SK-N-SH (cell line): Measurements from ENCODE around the gene CRIM1. TPM values are rescaled to one million over a fixed set of nuclear protein-coding genes. Genes with fewer than 3 reads are reported as not detected.

Experiments used
- CTCF ChIA-PET: fragments of 300-600, 350-600 bp; formaldehyde crosslinking; extraction: SDS; loops from one replicate; lab custom pipeline; 2021; lab: Yijun Ruan, JAX
- POLR2A ChIA-PET: fragments of 350-600 bp; sonication (Branson Sonifier 250); formaldehyde crosslinking; extraction: SDS; loops from one replicate; lab custom pipeline; 2020; ENCODE audit warnings: antibody characterized with exemption, inconsistent platforms; lab: Yijun Ruan, JAX
- DNase-seq: peaks from one replicate; pipeline ENCODE4 v3.0.0; 2012
- H2AFZ ChIP-seq: fragments of 200-600 bp; sonication (generic); 2 replicates; pipeline ENCODE4 v1.8.1; 2016; ENCODE audit warnings: antibody characterized with exemption, mild to moderate bottlenecking, low read depth
- H3F3A ChIP-seq: fragments of 200-600 bp; sonication (generic); replicated peaks from 2 replicates; pipeline ENCODE3; 2016; ENCODE audit warnings: antibody characterized with exemption, mild to moderate bottlenecking; ENCODE audit not compliant: insufficient read depth
- H3K27ac ChIP-seq, 2 experiments: fragments of 200-500 bp in 1 of 2; fragments of 200-600 bp in 1 of 2; sonication (Bioruptor generic) in 1 of 2; sonication (generic), shearing (Covaris generic) in 1 of 2; 2 replicates each; pipeline versions ENCODE4 v1.5.1 to v1.6.1; 2014 to 2016; ENCODE audit warnings: low read depth in 2 of 2, inconsistent platforms in 1 of 2, low read length in 1 of 2, mild to moderate bottlenecking in 1 of 2, mixed read lengths in 1 of 2
- H3K27me3 ChIP-seq: fragments of 200-600 bp; sonication (generic), shearing (Covaris generic); 2 replicates; pipeline ENCODE4 v1.6.1; 2016; ENCODE audit warnings: mixed run types; ENCODE audit not compliant: insufficient read depth
- H3K36me3 ChIP-seq, 2 experiments: fragments of 200-500 bp in 1 of 2; fragments of 200-600 bp in 1 of 2; sonication (Bioruptor generic) in 1 of 2; sonication (generic) in 1 of 2; replicated peaks in 1 of 2; 2 replicates each; pipeline versions ENCODE3 to v1.5.1; 2014 to 2016; ENCODE audit warnings: low read length in 1 of 2, mild to moderate bottlenecking in 1 of 2; ENCODE audit not compliant: insufficient read depth in 2 of 2, control insufficient read depth in 1 of 2
- H3K4me1 ChIP-seq, 2 experiments: fragments of 200-500 bp in 1 of 2; fragments of 200-600 bp in 1 of 2; sonication (Bioruptor generic) in 1 of 2; sonication (generic), shearing (Covaris generic) in 1 of 2; 2 replicates each; pipeline versions ENCODE4 v1.5.1 to v1.6.1; 2014 to 2016; ENCODE audit warnings: low read depth in 1 of 2, low read length in 1 of 2, mixed run types in 1 of 2; ENCODE audit not compliant: insufficient read depth in 2 of 2, control insufficient read depth in 1 of 2
- H3K4me2 ChIP-seq: fragments of 200-600 bp; sonication (generic), shearing (Covaris generic); 2 replicates; pipeline ENCODE4 v1.6.1; 2017; ENCODE audit warnings: mixed run types
- H3K4me3 ChIP-seq, 2 experiments: fragments of 200-500 bp in 1 of 2; fragments of 200-600 bp in 1 of 2; sonication (Bioruptor generic) in 1 of 2; sonication (generic), shearing (Covaris generic) in 1 of 2; 2 replicates each; pipeline versions ENCODE4 v1.5.1 to v1.8.1; 2014 to 2016; ENCODE audit warnings: low read depth in 2 of 2, inconsistent platforms in 1 of 2, low read length in 1 of 2, mild to moderate bottlenecking in 1 of 2, mixed read lengths in 1 of 2, moderate library complexity in 1 of 2
- H3K79me2 ChIP-seq: fragments of 200-600 bp; sonication (generic); 2 replicates; pipeline ENCODE4 v1.8.1; 2017; ENCODE audit warnings: mild to moderate bottlenecking; ENCODE audit not compliant: insufficient read depth
- H3K9ac ChIP-seq: fragments of 200-600 bp; sonication (generic); 2 replicates; pipeline ENCODE4 v1.6.1; 2017; ENCODE audit warnings: mixed run types
- H3K9me2 ChIP-seq: fragments of 200-600 bp; sonication (generic); 2 replicates; pipeline ENCODE4 v1.6.1; 2017; ENCODE audit warnings: mixed run types
- H3K9me3 ChIP-seq: fragments of 200-600 bp; sonication (generic); 2 replicates; pipeline ENCODE4 v1.6.1; 2017; ENCODE audit warnings: mixed run types, mild to moderate bottlenecking, moderate library complexity
- H4K20me1 ChIP-seq: fragments of 200-600 bp; sonication (generic); 2 replicates; pipeline ENCODE4 v1.6.1; 2017; ENCODE audit warnings: mild to moderate bottlenecking, mixed run types; ENCODE audit not compliant: insufficient read depth
- CHD2 ChIP-seq: fragments of 150-350 bp; IDR thresholded peaks from 2 replicates; pipeline ENCODE4 v1.6.1; 2018; ENCODE audit warnings: low read length; ENCODE audit not compliant: partially characterized antibody
- EP300 ChIP-seq, 2 experiments: IDR thresholded peaks; 2 replicates each; pipeline versions ENCODE4 v1.4.0 to v1.6.1; 2012; ENCODE audit warnings: borderline replicate concordance in 1 of 2, low read depth in 1 of 2, low read length in 1 of 2
- EZH2phosphoT487 ChIP-seq: fragments of 200-600 bp; sonication (generic); IDR thresholded peaks from 2 replicates; pipeline ENCODE4 v1.6.1; 2017; ENCODE audit warnings: low read depth, mixed run types, mild to moderate bottlenecking, antibody characterized with exemption, moderate library complexity, borderline replicate concordance
- FOSL2 ChIP-seq: IDR thresholded peaks from 2 replicates; pipeline ENCODE4 v1.4.0; 2012; ENCODE audit warnings: low read depth, mild to moderate bottlenecking, moderate library complexity, borderline replicate concordance
- GABPA ChIP-seq: IDR thresholded peaks from 2 replicates; pipeline ENCODE4 v1.4.0; 2012; ENCODE audit warnings: low read depth, mild to moderate bottlenecking
- GATA2 ChIP-seq: sonication (generic); formaldehyde crosslinking; IDR thresholded peaks from 2 replicates; pipeline ENCODE4 v1.5.0; 2020; ENCODE audit warnings: mild to moderate bottlenecking, missing genetic modification reagents
- MAX ChIP-seq: IDR thresholded peaks from 2 replicates; pipeline ENCODE4 v1.4.0; 2012; ENCODE audit warnings: low read depth
- NFIC ChIP-seq: IDR thresholded peaks from 2 replicates; pipeline ENCODE4 v1.4.0; 2012; ENCODE audit warnings: borderline replicate concordance
- NRF1 ChIP-seq: IDR thresholded peaks from 2 replicates; pipeline ENCODE4 v1.6.1; 2012; ENCODE audit warnings: low read depth, mild to moderate bottlenecking, low read length
- POLR2AphosphoS5 ChIP-seq: IDR thresholded peaks from 2 replicates; pipeline ENCODE4 v1.6.1; 2012; ENCODE audit warnings: low read depth, low read length
- RCOR1 ChIP-seq: fragments of 150-350 bp; IDR thresholded peaks from 2 replicates; pipeline ENCODE4 v1.6.1; 2017; ENCODE audit warnings: antibody characterized with exemption, low read length
- REST ChIP-seq: IDR thresholded peaks from 2 replicates; pipeline ENCODE4 v1.6.1; 2012; ENCODE audit warnings: mild to moderate bottlenecking, low read depth, low read length, moderate library complexity
- RFX5 ChIP-seq: IDR thresholded peaks from 2 replicates; pipeline ENCODE4 v1.6.1; 2012; ENCODE audit warnings: mild to moderate bottlenecking, improper control_type of control experiment, low read length
- SIN3A ChIP-seq: IDR thresholded peaks from 2 replicates; pipeline ENCODE4 v1.6.1; 2012; ENCODE audit warnings: low read depth, mild to moderate bottlenecking, low read length, moderate library complexity, borderline replicate concordance
- TAF1 ChIP-seq: IDR thresholded peaks from 2 replicates; pipeline ENCODE4 v1.6.1; 2012; ENCODE audit warnings: low read depth, mild to moderate bottlenecking, low read length, moderate library complexity, borderline replicate concordance
- YY1 ChIP-seq: IDR thresholded peaks from 2 replicates; pipeline ENCODE4 v1.4.0; 2012; ENCODE audit warnings: low read depth, mild to moderate bottlenecking
- WGBS: methylation state at CpG from one replicate; pipeline ENCODE4 v1.1.6; 2017; ENCODE audit warnings: low lambda C conversion rate; 5-methylcytosine and 5-hydroxymethylcytosine counted together
- polyA plus RNA-seq, 3 experiments: library from polyadenylated mRNA; depleted of rRNA; stranded (reverse); fragments of >200 nt; gene quantifications; 2 replicates each; pipeline ENCODE4 v1.2.3, GENCODE V29; 2012
- TF ChIP-seq, protein P1 (sequence below): fragments of 200-600 bp; sonication (generic); IDR thresholded peaks from 2 replicates; pipeline ENCODE4 v1.6.1; 2017; ENCODE audit warnings: antibody characterized with exemption, mild to moderate bottlenecking, moderate library complexity
- TF ChIP-seq, protein P2 (sequence below): fragments of 150-350 bp; IDR thresholded peaks from 2 replicates; pipeline ENCODE4 v1.6.1; 2017; ENCODE audit warnings: antibody characterized with exemption, low read length, low read depth, borderline replicate concordance

The CRIM1 gene, protein sequence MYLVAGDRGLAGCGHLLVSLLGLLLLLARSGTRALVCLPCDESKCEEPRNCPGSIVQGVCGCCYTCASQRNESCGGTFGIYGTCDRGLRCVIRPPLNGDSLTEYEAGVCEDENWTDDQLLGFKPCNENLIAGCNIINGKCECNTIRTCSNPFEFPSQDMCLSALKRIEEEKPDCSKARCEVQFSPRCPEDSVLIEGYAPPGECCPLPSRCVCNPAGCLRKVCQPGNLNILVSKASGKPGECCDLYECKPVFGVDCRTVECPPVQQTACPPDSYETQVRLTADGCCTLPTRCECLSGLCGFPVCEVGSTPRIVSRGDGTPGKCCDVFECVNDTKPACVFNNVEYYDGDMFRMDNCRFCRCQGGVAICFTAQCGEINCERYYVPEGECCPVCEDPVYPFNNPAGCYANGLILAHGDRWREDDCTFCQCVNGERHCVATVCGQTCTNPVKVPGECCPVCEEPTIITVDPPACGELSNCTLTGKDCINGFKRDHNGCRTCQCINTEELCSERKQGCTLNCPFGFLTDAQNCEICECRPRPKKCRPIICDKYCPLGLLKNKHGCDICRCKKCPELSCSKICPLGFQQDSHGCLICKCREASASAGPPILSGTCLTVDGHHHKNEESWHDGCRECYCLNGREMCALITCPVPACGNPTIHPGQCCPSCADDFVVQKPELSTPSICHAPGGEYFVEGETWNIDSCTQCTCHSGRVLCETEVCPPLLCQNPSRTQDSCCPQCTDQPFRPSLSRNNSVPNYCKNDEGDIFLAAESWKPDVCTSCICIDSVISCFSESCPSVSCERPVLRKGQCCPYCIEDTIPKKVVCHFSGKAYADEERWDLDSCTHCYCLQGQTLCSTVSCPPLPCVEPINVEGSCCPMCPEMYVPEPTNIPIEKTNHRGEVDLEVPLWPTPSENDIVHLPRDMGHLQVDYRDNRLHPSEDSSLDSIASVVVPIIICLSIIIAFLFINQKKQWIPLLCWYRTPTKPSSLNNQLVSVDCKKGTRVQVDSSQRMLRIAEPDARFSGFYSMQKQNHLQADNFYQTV
- 228 and 244 TPM in 2 replicates for polyA plus RNA-seq (2012; rRNA removed)
- 191 and 233 TPM in 2 replicates for polyA plus RNA-seq (2012; cell fraction: cytosol; rRNA removed)
- polyA plus RNA-seq (2012; cell fraction: nucleus; rRNA removed), result 201 and 239 TPM in 2 replicates

- H2AFZ ChIP-seq, result 0 out of 2 replicates have a peak within 1 kb of the TSS, but pooled peaks have one; percentile 8
- peaks cover 41% of the 10 kb centered on the region for H3F3A ChIP-seq
- peaks cover 2 to 17% of the 10 kb centered on the region in 2 experiments for H3K4me1 ChIP-seq
- ChIA-PET CTCF (interaction anchor here (0.9 to 5.9 kb wide), 6 partner anchors 10 to 429 kb away, joined by 3 to 57 read pairs (median 5); no protein-coding TSS in a partner anchor), POLR2A (no interaction called here)
- no peaks in the 10 kb centered on the region for H3K9me2 ChIP-seq
- peak within 1 kb of the TSS; percentile 84 for H3K4me2 ChIP-seq
- H3K9ac ChIP-seq, result peak within 1 kb of the TSS; percentile 94
- peaks cover 78% of the 10 kb centered on the region for H3K79me2 ChIP-seq
- peak within 1 kb of the TSS; percentile 55 to 96 for H3K27ac ChIP-seq
- under 1% methylated on average over 62 of the region's 82 CpGs for WGBS
- no peaks in the 10 kb centered on the region for H3K9me3 ChIP-seq
- H3K36me3 ChIP-seq, result peaks cover 0 to 13% of the 10 kb centered on the region in 2 experiments
- H3K4me3 ChIP-seq, result peak within 1 kb of the TSS; percentile 80 to 91
- H4K20me1 ChIP-seq, result peaks cover 41% of the 10 kb centered on the region
- DNase-seq, result peak; percentile 82
- no peaks in the 10 kb centered on the region for H3K27me3 ChIP-seq
- TF ChIP-seq, protein P1, sequence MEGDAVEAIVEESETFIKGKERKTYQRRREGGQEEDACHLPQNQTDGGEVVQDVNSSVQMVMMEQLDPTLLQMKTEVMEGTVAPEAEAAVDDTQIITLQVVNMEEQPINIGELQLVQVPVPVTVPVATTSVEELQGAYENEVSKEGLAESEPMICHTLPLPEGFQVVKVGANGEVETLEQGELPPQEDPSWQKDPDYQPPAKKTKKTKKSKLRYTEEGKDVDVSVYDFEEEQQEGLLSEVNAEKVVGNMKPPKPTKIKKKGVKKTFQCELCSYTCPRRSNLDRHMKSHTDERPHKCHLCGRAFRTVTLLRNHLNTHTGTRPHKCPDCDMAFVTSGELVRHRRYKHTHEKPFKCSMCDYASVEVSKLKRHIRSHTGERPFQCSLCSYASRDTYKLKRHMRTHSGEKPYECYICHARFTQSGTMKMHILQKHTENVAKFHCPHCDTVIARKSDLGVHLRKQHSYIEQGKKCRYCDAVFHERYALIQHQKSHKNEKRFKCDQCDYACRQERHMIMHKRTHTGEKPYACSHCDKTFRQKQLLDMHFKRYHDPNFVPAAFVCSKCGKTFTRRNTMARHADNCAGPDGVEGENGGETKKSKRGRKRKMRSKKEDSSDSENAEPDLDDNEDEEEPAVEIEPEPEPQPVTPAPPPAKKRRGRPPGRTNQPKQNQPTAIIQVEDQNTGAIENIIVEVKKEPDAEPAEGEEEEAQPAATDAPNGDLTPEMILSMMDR, result no peak
- TF ChIP-seq NFIC (no peak; the same call in 1 of the 2 replicates), NRF1 (peak; percentile 40; the same call in 1 of the 2 replicates), TAF1 (peak; percentile 93), RFX5 (no peak), FOSL2 (no peak; the same call in 1 of the 2 replicates), SIN3A (peak; percentile 93; the same call in 1 of the 2 replicates), EP300 (IDR thresholded peaks at IDR 0.05; ENCODE audit: borderline replicate concordance in 1 of 2, low read depth in 1 of 2, low read length in 1 of 2) (peak in 1 of 2 experiments; percentile 12; a peak in 1 of 4 replicates), MAX (peak; percentile 66; the same call in 1 of the 2 replicates), RCOR1 (no peak), YY1 (no peak), EZH2phosphoT487 (no peak), CHD2 (peak; percentile 6), REST (no peak; the same call in 1 of the 2 replicates), GABPA (no peak), POLR2AphosphoS5 (peak; percentile 97), GATA2 (CRISPR knock-in tag) (no peak)
- TF ChIP-seq, protein P2, sequence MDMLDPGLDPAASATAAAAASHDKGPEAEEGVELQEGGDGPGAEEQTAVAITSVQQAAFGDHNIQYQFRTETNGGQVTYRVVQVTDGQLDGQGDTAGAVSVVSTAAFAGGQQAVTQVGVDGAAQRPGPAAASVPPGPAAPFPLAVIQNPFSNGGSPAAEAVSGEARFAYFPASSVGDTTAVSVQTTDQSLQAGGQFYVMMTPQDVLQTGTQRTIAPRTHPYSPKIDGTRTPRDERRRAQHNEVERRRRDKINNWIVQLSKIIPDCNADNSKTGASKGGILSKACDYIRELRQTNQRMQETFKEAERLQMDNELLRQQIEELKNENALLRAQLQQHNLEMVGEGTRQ, result no peak
Measured at GRCh38 chr2:36355151-36355889, at the start of gene CRIM1. CRIM1 (plus strand) TSS chr2:36355778; CDS start chr2:36356293, 515 bp downstream.
